ENCODE measurements around the gene HS6ST1.

Gene HS6ST1

DNA sequence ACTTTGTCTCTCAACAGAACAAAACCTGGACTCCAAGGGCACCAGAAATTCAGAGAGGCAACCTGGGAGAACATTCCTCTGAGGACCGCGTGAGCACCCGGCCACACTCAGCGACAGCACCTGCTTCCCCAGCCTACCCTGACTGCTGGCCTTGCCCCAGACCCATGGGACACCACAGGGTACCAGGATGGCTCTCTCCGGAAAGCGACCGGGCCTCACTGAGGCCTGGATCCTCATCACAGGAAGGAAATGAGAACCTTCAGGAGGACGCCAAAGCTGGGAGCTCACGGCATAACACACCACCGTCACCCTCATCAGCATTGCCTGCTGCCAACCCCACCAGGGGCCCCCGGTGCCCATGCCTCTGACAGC, 38.9 kb downstream of the HS6ST1 start:
- peaks cover 21% of the 10 kb centered on the region for H3K36me3 Mint-ChIP-seq (ENCODE audit: insufficient read depth)
- H3K27me3 Mint-ChIP-seq = no peaks in the 10 kb centered on the region
- H3K27ac Mint-ChIP-seq = peak overlapping the region; percentile 81 to 88
- no peak for DNase-seq
- H3K4me3 Mint-ChIP-seq = peak overlapping the region in 1 of 2 donors; percentile 31
- no peaks in the 10 kb centered on the region for H3K9me3 Mint-ChIP-seq
- ATAC-seq (replicated peaks) = no peak
- peaks cover 27 to 30% of the 10 kb centered on the region in 2 donors for H3K4me1 Mint-ChIP-seq (ENCODE audit: low read depth in 2 of 2)

GRCh38 chr2:128279009-128279408, 39.7 kb downstream of the HS6ST1 start:
- H3K27ac Mint-ChIP-seq = peak overlapping the region; percentile 81 to 88
- ATAC-seq (replicated peaks) (no peak), DNase-seq (no peak)
- peaks cover 28 to 32% of the 10 kb centered on the region in 2 donors for H3K4me1 Mint-ChIP-seq (ENCODE audit: low read depth in 2 of 2)
- no peaks in the 10 kb centered on the region for H3K9me3 Mint-ChIP-seq
- no peaks in the 10 kb centered on the region for H3K27me3 Mint-ChIP-seq
- peaks cover 21% of the 10 kb centered on the region for H3K36me3 Mint-ChIP-seq (ENCODE audit: insufficient read depth)
- H3K4me3 Mint-ChIP-seq = no peak overlapping the region

DNA sequence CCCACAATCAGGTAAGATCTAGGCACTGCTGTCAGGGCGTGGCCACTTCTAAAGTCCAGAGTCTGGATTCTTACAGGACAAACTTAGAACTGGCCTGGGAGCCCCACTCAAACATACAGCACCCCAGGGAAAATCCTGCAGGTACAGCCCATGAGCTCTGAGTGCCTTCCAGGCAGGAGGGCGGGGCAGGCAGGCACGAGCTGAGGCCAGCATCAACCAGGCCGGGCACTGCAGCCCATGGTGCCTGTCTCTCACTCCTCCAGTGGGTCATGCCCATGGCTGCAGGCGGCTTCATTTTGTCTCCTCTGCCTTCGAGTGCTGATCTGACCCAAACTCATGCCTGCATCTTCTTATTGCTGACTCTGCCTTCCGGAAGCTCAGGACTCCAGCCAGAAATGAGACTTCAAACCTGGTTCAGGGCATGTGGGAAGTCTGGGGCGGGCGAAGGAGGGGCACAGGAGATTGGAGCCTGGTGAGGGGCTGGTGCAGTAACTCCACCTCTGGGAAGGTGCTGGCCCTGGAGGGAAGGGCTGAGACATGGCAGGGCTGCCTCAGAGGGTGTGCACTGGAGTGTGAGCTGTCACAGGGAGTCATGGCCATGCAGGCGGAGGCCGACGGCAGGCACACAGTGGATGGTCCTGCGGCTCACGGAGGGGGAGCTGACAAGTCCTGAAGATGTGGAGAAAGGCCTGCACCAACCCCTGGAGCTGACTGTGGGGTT, 40.5 kb downstream of the HS6ST1 start:
- Mint-ChIP-seq H3K27ac (peak overlapping the region; percentile 41 to 81), H3K4me1 (ENCODE audit: low read depth in 2 of 2) (peaks cover 36 to 37% of the 10 kb centered on the region in 2 donors), H3K9me3 (no peaks in the 10 kb centered on the region), H3K4me3 (no peak overlapping the region), H3K27me3 (no peaks in the 10 kb centered on the region), H3K36me3 (ENCODE audit: insufficient read depth) (peaks cover 19% of the 10 kb centered on the region)
- no peak for ATAC-seq (replicated peaks)
- no peak for DNase-seq

- peak overlapping the region; percentile 15 to 38 for H3K27ac Mint-ChIP-seq
- no peak for ATAC-seq (replicated peaks)
- H3K4me3 Mint-ChIP-seq = no peak overlapping the region
- H3K9me3 Mint-ChIP-seq = no peaks in the 10 kb centered on the region
- H3K36me3 Mint-ChIP-seq (ENCODE audit: insufficient read depth) = peaks cover 19% of the 10 kb centered on the region
- peaks cover 33% of the 10 kb centered on the region in 2 donors for H3K4me1 Mint-ChIP-seq (ENCODE audit: low read depth in 2 of 2)
- no peaks in the 10 kb centered on the region for H3K27me3 Mint-ChIP-seq
- no peak for DNase-seq
These were observed 41.6 kb downstream of the HS6ST1 start for GRCh38 chr2:128276878-128277675.

DNA sequence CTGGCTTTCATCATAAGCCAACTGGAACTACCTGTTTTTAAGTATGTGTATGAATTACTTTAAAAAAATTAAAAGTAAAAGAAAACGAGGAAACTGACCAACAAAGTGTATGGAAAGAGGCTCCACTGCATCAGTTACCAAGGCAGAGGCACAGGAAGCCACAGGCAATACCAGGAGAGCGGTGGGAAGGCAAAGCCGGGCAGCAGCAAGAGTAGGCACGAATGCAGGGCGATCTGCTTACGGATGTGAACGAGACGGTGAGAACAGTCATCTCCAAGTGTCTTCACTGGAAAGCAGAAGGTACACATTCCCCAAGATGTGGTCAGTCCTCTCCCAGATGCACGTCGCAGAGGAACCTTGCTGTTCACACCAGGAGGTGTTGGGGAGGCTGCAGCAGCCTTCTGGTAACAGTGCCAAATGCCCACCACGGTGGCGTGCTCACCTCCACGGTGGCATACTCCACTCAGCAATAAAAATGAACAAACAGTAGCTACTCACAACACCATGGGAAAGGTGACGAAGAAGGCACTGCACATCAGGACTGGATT, 43.1 kb downstream of the HS6ST1 start:
- H3K36me3 Mint-ChIP-seq (ENCODE audit: insufficient read depth) = peaks cover 15% of the 10 kb centered on the region
- DNase-seq = no peak
- H3K4me3 Mint-ChIP-seq = no peak overlapping the region
- H3K27me3 Mint-ChIP-seq = no peaks in the 10 kb centered on the region
- no peak overlapping the region for H3K27ac Mint-ChIP-seq
- no peaks in the 10 kb centered on the region for H3K9me3 Mint-ChIP-seq
- H3K4me1 Mint-ChIP-seq (ENCODE audit: low read depth in 2 of 2) = peaks cover 21 to 25% of the 10 kb centered on the region in 2 donors
- ATAC-seq (replicated peaks) = no peak

GRCh38 chr2:128274218-128274617, 44.5 kb downstream of the HS6ST1 start:
- peaks cover 15% of the 10 kb centered on the region for H3K36me3 Mint-ChIP-seq (ENCODE audit: insufficient read depth)
- H3K9me3 Mint-ChIP-seq = no peaks in the 10 kb centered on the region
- H3K4me1 Mint-ChIP-seq (ENCODE audit: low read depth in 2 of 2) = peaks cover 14 to 15% of the 10 kb centered on the region in 2 donors
- DNase-seq (no peak), ATAC-seq (replicated peaks) (no peak)
- peak overlapping the region; percentile 80 to 92 for H3K4me3 Mint-ChIP-seq
- no peaks in the 10 kb centered on the region for H3K27me3 Mint-ChIP-seq
- peak overlapping the region; percentile 96 to 99 for H3K27ac Mint-ChIP-seq

- Mint-ChIP-seq H3K4me3 (peak overlapping the region; percentile 80 to 92), H3K27ac (peak overlapping the region; percentile 96 to 99), H3K9me3 (no peaks in the 10 kb centered on the region), H3K27me3 (no peaks in the 10 kb centered on the region), H3K36me3 (ENCODE audit: insufficient read depth) (peaks cover 15% of the 10 kb centered on the region), H3K4me1 (ENCODE audit: low read depth in 2 of 2) (peaks cover 13 to 15% of the 10 kb centered on the region in 2 donors)
- peak; percentile 98 for ATAC-seq (replicated peaks)
- DNase-seq = peak; percentile 54 to 67 (median 57)
These were observed 45.1 kb downstream of the HS6ST1 start for GRCh38 chr2:128273469-128274081.

DNA sequence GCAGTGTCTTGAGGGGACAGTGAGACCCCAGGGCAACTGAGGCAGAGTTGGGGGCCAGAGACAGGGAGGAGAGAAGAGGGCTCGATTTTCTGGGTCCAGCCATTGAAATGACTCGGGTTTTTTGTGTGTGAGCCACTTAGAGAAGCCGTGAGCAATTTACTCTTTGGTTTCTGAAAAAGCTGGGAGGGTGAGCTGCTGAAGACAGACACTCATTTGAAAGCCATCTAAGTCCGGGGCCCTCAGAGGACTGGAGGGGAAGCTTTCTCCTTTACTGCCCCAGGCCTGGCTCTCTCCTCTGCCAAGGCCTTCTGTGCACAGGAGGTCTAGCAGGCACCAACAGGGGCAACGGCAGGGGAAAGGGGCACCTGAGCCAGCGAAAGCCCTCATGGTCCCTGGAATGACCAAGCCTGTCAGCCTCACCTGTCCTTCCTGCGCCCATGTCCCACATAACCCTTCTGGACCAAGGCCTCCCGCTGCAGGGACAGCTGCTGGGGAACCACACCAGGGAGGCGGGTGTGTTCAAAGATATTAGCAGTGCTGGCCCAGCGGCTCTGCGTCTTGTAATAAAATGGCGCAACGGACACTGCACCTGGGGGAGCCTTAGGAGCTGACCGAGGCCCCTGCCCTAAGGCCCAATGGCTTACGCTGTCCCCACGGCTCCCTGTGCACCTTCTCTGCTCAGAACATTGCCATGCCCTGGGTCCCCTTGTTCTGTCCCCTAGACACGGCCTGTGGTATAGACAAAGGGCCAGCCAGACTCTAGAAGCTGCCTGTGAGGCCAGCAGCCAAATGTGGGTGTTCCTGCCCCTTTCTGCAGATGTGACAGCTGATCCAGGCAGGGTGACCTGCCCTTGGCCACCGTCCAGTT, 45.8 kb downstream of the HS6ST1 start:
- Mint-ChIP-seq H3K36me3 (ENCODE audit: insufficient read depth) (peaks cover 13% of the 10 kb centered on the region), H3K27me3 (no peaks in the 10 kb centered on the region), H3K4me3 (peak overlapping the region; percentile 80 to 92), H3K9me3 (no peaks in the 10 kb centered on the region), H3K4me1 (ENCODE audit: low read depth in 2 of 2) (peaks cover 13 to 15% of the 10 kb centered on the region in 2 donors), H3K27ac (peak overlapping the region; percentile 96 to 99)
- ATAC-seq (replicated peaks) = peak; percentile 3
- no peak for DNase-seq

GRCh38 chr2:128271911-128272600, 46.6 kb downstream of the HS6ST1 start:
- Mint-ChIP-seq H3K27ac (peak overlapping the region in 1 of 2 donors; percentile 67), H3K9me3 (no peaks in the 10 kb centered on the region), H3K36me3 (ENCODE audit: insufficient read depth) (peaks cover 13% of the 10 kb centered on the region), H3K4me1 (ENCODE audit: low read depth in 2 of 2) (peaks cover 13 to 15% of the 10 kb centered on the region in 2 donors), H3K27me3 (no peaks in the 10 kb centered on the region), H3K4me3 (peak overlapping the region in 1 of 2 donors; percentile 80)
- DNase-seq = no peak
- no peak for ATAC-seq (replicated peaks)

- peak overlapping the region in 1 of 2 donors; percentile 67 for H3K27ac Mint-ChIP-seq
- H3K9me3 Mint-ChIP-seq = no peaks in the 10 kb centered on the region
- no peak for DNase-seq
- no peak overlapping the region for H3K4me3 Mint-ChIP-seq
- ATAC-seq (replicated peaks) = no peak
- peaks cover 13 to 15% of the 10 kb centered on the region in 2 donors for H3K4me1 Mint-ChIP-seq (ENCODE audit: low read depth in 2 of 2)
- H3K27me3 Mint-ChIP-seq = no peaks in the 10 kb centered on the region
- H3K36me3 Mint-ChIP-seq (ENCODE audit: insufficient read depth) = peaks cover 9% of the 10 kb centered on the region
These were observed 47.1 kb downstream of the HS6ST1 start for GRCh38 chr2:128271597-128271910.

DNA sequence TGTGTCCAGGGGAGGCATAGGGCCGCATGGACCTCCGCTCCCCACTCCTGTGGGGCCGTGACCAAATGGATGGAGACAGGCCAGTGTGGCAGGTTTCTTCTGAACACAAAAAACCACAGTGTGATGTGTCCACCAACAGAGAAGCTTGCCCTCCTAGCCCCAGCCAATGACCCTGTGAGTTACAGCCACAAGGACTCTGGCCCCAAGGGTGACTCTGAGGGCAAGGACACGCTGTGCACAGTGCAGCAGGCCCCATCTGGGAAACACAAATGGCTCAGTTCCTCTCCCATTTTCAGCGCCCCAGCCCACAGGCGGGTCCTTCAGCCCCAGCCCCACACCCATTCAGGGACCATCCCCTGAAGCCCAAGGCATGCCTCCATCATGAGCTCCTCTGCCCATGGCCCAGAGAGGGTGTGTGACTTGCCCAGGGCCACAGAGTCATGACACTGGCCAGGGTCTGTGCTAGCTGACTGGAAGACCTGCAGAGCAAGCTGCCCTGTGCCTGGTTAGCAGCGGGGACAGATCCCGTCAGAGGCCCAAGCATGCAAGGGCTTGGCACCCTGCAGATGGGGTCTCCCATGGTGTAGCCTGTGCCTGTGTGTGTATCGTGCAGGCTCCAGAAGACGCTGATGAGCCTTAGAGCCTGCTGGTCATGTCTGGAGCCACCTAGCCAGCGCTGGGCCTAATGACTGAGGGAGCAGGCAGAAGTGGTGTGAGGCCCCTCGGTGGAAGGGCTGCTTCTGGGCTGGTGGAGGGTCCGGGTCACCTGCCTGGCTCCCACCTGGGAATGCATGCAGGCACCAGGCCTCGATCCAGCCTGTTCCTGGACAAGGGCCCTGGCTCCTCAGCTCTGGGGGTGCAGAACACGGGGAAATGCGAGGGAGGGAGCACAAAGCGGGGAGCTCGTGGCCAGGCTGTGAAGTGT, 47.7 kb downstream of the HS6ST1 start:
- peak overlapping the region; percentile 67 for H3K27ac Mint-ChIP-seq
- H3K4me3 Mint-ChIP-seq = peak overlapping the region in 1 of 2 donors; percentile 19

More for the DNA sequence above, 47.7 kb downstream of the HS6ST1 start:
- H3K36me3 Mint-ChIP-seq (ENCODE audit: insufficient read depth) = peaks cover 4% of the 10 kb centered on the region
- peaks cover 13 to 15% of the 10 kb centered on the region in 2 donors for H3K4me1 Mint-ChIP-seq (ENCODE audit: low read depth in 2 of 2)
- no peaks in the 10 kb centered on the region for H3K27me3 Mint-ChIP-seq
- DNase-seq (no peak), ATAC-seq (replicated peaks) (no peak)
- H3K9me3 Mint-ChIP-seq = no peaks in the 10 kb centered on the region
